Measurements from ENCODE around the gene NAIF1.

DNA sequence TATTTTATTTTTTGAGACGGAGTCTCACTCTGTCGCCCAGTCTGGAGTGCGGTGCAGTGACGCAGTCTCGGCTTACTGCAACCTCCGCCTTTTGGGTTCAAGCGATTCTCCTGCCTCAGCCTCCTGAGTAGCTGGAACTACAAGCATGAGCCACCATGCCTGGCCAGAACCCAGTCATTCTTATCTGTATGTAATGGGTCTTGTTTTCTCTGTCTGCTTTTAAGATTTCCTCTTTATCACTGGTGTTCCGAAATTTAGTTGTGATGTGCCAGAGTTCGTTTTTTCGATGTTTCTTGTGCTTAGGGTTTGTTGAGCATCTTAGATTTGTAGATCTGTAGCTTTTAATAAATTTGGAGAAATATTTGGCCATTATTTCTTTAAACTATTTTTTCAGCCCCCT, 20.1 kb upstream of the NAIF1 start:
- TF ChIP-seq, protein P1, sequence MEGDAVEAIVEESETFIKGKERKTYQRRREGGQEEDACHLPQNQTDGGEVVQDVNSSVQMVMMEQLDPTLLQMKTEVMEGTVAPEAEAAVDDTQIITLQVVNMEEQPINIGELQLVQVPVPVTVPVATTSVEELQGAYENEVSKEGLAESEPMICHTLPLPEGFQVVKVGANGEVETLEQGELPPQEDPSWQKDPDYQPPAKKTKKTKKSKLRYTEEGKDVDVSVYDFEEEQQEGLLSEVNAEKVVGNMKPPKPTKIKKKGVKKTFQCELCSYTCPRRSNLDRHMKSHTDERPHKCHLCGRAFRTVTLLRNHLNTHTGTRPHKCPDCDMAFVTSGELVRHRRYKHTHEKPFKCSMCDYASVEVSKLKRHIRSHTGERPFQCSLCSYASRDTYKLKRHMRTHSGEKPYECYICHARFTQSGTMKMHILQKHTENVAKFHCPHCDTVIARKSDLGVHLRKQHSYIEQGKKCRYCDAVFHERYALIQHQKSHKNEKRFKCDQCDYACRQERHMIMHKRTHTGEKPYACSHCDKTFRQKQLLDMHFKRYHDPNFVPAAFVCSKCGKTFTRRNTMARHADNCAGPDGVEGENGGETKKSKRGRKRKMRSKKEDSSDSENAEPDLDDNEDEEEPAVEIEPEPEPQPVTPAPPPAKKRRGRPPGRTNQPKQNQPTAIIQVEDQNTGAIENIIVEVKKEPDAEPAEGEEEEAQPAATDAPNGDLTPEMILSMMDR (IDR thresholded peaks at IDR 0.05): no peak
- TF ChIP-seq SIN3A (IDR thresholded peaks at IDR 0.05; ENCODE audit: borderline replicate concordance, insufficient read depth, low read depth, low read length): no peak
